Activated CD8-positive, alpha-beta memory T cell treated with anti-CD3 and anti-CD28 coated beads for 36 hours (primary cell): ENCODE results near the gene TMEM273. TPM values are rescaled to one million over a fixed set of nuclear protein-coding genes. Genes with fewer than 3 reads are reported as not detected.
"Not testable (repeated sequence)": the region's sequence is repeated elsewhere in the genome, so short reads cannot be mapped to it uniquely, and the experiment has no call there.

Source experiments
- CTCF ChIA-PET: fragments of 350-600 bp; sonication (Branson Sonifier 250); formaldehyde crosslinking; loops from one replicate; lab custom pipeline; 2021; ENCODE audit warnings: antibody characterized with exemption; lab: Charles Lee
- POLR2A ChIA-PET: fragments of 350-600 bp; sonication (Branson Sonifier 250); formaldehyde crosslinking; loops from one replicate; lab custom pipeline; 2021; ENCODE audit warnings: antibody characterized with exemption; lab: Charles Lee
- total RNA-seq, 2 experiments: library from RNA; stranded (reverse); gene quantifications; one replicate each; pipeline ENCODE4 v1.2.3, GENCODE V29; 2021

TMEM273 gene
- total RNA-seq, 2 experiments from 2014 or later: 78.7 to 79.5 TPM

DNA sequence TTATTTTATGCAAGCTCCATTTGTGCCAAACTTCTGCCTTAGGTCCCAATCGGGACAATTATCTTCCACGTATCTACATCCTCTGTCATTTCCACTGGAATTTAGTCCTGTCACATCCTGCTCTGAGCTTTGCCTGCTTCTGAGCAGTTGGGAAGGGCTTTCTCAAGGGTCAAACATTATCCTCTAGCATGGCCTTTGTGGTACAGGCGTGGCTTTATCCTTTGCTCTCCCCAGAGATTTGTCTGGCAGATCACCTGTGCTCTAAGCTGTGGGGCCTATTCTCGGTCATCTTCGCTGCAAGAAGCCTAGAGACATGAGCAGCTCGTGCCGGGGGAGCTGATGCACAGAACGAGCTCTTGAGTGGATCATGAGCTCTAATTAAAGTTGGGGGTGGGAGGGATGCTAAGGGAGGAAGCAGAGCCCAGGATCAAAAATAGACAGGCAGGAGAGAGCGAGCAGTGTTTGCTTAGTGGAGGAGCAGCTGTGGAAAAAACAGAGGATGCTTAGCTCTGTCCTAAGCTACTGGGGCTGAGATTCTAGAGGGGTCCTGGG, 19.8 kb upstream of the TMEM273 start:
- POLR2A ChIA-PET: no interaction called here
- CTCF ChIA-PET: no interaction called here

GRCh38 chr10:49207113-49207512, 18.9 kb upstream of the TMEM273 start:
- CTCF ChIA-PET: no interaction called here
- POLR2A ChIA-PET: no interaction called here

- ChIA-PET CTCF (no interaction called here), POLR2A (no interaction called here)
These were observed 17.0 kb upstream of the TMEM273 start for GRCh38 chr10:49205206-49205605.

DNA sequence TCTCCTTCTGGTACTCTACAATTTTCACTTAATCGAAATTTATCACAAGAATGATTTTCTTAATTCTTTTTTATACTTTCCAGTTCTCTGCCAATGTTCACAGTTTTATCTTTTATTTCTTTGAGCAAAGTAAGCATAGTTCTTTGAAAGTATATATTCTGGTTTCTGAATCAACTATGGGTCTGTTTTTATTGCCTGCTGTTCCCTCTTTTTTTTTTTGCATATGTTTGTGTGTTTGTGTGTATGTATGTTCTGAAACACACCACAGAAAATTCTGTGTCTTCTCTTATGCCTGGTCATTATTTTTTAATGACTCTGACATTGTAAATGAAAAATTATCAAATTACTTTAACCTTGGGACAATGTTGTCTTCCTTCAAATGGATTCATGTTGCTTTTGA, 15.9 kb upstream of the TMEM273 start:
- POLR2A ChIA-PET: no interaction called here
- CTCF ChIA-PET: no interaction called here

DNA sequence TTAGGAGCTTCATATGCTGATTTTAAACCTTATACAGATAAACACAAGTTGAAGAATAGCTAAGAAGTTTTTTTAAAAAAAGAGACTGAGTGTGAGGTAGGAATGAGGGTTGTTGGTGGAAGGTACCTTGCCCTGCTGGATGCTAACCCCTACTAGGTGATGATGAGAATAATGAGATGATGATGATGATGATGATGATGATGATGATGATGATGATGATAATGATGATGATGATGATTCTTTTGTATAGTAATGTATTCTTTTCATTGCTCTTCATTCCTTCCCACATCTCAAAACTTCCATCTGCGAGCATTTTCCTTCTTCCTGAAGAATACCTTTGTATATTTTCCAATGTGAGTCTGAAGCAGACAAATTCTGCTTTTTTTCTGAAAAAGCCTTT, 14.1 kb upstream of the TMEM273 start:
- ChIA-PET CTCF (no interaction called here), POLR2A (no interaction called here)

DNA sequence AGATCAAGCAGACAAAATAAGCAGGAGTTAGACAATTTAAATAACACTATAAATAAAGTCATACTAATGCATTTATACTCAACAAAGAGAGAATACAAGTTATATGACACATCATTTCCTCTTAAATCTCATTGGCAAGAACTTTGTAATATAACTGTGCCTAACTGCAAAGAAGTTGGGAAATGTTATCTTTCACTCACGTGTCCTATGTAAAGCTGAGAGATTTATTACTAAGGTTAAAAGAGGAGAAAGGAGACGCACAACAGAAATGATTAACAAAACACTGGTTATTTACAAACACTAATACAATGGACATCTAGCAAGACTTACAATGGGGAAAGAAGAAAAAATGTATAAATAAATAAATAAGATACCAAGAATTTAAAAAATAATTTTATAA, 12.7 kb upstream of the TMEM273 start:
- POLR2A ChIA-PET: no interaction called here
- CTCF ChIA-PET: no interaction called here

DNA sequence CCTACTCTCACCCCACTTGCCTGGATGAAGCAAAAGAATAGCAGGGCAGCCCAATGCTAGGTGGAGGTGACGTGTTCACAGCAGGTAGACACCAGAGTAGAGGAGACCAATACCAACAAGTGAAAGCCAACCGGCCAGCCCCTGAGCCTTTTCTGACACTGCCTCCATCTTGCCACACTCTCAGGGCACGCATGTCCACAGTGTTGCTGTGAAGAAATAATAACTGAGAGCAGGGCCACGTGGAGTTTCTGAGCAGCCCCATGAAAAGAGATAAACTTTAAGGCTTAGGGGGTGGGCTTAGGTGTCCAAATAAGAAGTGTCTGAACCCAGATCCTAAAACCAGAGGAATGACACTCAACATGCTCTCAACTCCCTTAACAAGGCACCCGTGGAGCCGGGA, 9.0 kb upstream of the TMEM273 start:
- CTCF ChIA-PET: no interaction called here
- POLR2A ChIA-PET: no interaction called here

DNA sequence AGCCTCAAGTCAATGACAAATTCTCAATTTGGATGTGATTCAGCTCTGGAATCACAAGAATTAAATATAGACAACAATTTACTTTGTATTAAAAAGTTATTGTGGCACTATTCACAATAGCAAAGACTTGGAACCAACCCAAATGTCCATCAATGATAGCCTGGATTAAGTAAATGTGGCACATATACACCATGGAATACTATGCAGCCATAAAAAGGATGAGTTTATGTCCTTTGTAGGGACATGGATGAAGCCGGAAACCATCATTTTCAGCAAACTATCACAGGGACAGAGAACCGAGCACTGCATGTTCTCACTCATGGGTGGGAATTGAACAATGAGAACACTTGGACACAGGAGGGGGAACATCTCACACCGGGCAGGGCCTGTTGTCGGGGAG, 7.7 kb upstream of the TMEM273 start:
- POLR2A ChIA-PET: not testable (repeated sequence)

GRCh38 chr10:49194212-49194920, 6.2 kb upstream of the TMEM273 start:
- POLR2A ChIA-PET: no interaction called here
- CTCF ChIA-PET: no interaction called here

More for the DNA sequence above, 7.7 kb upstream of the TMEM273 start:
- CTCF ChIA-PET: not testable (repeated sequence)

DNA sequence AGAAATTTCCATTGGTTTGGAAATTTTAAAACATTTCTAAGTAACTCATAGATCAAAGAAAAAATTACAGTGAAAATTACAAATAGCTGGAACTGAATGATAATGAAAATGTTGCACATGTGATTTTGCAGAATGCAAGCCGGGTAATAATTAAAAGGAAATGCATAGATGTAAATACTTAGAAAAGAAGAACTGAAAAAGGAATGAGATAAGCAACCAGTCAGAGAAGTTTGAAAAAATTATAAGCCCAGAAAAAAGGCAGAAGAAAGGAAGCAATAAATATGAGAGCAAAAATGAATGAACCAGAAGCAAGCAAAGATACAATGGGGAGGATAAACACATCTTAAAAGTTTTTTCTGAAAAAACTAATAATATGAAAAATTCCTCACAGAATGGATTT, 3.2 kb upstream of the TMEM273 start:
- ChIA-PET POLR2A (interaction anchor here (0.7 kb wide), 1 partner anchor 43 kb away, joined by 3 read pairs; no protein-coding TSS in a partner anchor), CTCF (no interaction called here)

DNA sequence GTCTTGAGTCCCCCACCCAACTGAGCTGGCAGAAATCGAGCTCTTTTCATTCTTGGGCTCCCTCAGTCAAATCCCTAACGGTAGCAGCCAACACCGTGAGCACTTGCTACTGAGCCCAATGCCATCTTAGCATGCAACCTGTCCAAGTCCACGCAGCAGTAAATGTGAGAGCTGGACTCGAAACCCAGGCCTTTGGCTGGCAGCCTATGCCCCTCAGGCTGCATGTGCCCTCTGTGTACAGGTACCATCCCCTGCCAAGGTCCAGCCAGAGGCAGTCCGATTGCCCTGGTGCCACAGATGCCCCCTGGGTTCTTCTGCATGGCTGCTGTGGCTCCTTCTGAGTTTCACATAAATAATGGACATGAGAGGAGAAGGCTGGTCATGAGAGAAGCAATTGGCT, 1.2 kb upstream of the TMEM273 start:
- POLR2A ChIA-PET: interaction anchor here (0.5 kb wide), 1 partner anchor 150 kb away, joined by 4 read pairs; no protein-coding TSS in a partner anchor

DNA sequence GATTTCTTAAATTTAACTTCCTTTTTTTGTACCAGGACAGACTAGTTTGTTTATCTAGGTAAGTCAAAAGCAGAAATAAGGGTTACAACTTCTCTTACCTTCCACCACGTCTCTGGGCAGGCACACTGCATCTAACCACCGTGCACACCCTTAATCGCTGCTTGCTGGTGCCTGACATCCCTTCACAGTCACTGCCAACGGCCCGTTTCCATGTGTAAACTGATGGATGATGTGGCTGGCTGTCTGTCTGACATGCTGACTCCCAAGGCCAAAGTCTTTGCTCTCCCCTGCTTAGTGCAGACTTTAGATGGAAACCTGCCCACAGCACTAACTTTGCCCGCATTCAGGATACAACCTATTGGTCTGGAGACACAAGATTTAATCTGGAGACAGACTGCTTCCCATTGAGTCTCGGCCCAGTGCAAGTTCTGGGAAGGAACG, 1.1 kb downstream of the TMEM273 start:
- POLR2A ChIA-PET: no interaction called here
- CTCF ChIA-PET: no interaction called here

More for the DNA sequence above, 1.2 kb upstream of the TMEM273 start:
- CTCF ChIA-PET: interaction anchor here (1.3 kb wide), 1 partner anchor 16 kb away, joined by 3 read pairs; no protein-coding TSS in a partner anchor

DNA sequence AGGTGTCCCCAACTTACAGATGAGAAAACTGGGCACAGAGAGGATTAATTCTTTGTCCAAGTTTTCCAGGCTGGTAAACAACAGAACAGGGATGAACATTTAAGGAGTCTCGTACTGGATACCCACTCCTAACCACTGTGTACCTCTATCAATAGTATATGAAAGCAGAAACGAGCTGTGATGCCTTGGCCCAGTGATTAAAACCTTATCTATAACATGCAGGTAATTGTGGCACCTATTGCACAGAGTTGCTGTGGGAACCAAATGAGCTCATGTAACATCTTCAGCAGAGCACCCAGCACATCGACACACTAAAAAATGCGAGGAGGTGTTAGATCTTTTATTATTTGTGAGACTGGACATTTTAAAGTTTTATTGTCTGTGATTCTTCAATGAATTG, 1.6 kb downstream of the TMEM273 start:
- CTCF ChIA-PET: no interaction called here
- POLR2A ChIA-PET: no interaction called here

GRCh38 chr10:49185213-49185612, 3.0 kb downstream of the TMEM273 start:
- ChIA-PET CTCF (no interaction called here), POLR2A (no interaction called here)

GRCh38 chr10:49184642-49185111, 3.5 kb downstream of the TMEM273 start:
- POLR2A ChIA-PET: no interaction called here
- CTCF ChIA-PET: no interaction called here

DNA sequence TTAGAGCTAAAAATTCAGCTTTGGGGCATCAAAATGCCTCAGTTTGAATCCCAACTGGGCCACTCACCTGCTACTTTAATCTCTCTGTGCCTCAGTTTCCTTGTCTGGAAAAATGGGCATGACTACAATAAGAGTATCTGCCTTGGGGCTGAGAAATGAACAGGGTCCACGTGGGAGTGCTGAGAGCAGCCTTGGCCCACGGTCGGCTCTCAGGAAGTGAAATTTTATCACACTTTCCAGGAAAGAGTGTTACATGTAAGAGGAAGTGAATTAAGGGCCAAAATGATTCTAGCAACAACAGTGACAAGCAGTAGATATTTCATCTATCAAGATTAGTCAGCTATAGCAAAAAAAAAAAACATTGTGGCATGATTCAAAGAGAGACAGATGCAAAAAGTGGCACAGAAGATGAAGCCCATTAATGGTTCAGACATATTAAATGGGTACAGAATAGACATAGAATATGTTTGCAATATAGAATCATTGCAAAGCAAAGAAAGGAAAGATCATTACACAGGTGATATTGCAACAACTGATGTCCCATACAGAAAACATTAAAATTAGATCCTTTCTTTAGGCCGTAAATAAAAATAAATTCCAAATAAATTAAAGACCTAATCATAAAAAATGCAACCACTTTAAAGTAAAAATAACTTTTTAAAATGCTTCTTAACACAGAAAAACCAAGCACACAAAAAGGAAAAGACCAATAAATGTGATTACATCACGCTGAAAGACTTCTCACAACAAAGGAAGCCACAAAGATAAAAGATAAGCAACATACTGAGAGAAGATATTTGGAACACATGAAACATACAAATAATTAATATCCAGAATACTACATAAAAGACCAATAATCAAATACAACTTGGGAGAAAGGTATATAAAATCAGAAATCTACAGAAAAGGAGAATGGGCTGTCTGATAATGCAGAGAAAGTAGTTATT, 4.3 kb downstream of the TMEM273 start:
- ChIA-PET POLR2A (no interaction called here), CTCF (no interaction called here)

DNA sequence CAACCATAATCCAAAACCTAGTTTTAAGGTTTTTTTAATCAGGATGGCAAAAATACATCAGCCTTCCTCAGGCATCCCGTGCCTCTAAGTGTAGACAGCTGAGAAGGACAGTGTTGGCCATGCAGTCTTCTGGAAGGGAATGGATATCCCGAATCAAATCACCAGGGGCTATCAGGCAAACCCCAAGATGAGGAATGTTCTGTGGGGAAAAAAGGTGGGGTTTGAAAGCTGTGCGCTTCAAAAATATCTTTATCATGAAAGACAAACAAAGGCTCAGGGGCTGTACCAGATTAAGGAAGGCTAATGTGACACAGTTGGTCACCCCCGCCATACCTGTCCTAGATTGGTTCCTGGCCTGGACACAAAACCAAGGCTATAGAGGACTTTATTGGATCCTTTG, 5.4 kb downstream of the TMEM273 start:
- ChIA-PET POLR2A (no interaction called here), CTCF (interaction anchor here (1.5 kb wide), 1 partner anchor 18 kb away, joined by 3 read pairs; no protein-coding TSS in a partner anchor)

DNA sequence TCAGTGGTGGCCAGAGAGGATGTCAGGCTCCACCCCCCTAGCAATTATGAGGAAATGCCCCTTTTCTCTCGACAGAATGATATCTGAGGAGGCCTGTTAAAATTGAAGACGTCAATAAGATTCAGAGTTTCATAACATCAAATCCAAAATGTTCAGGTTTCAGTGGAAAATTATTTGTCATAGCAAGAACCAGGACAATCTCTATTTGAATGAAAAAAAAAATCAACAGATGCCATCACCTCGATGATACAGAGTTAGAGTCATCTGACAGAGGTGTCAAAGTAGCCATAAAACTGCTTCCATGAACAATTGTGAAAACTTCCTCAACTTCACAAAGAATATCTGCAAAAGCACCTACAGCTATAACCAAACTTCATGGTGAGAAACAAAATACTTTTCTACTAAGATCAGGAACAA, 7.7 kb downstream of the TMEM273 start:
- CTCF ChIA-PET: no interaction called here
- POLR2A ChIA-PET: no interaction called here

- ChIA-PET CTCF (no interaction called here), POLR2A (no interaction called here)
These were observed 8.3 kb downstream of the TMEM273 start for GRCh38 chr10:49179699-49180443.
